Hematopoietic multipotent progenitor cell treated with erythropoietin and hydrocortisone succinate and interleukin-3 and kit ligand, for 6 days (in vitro differentiated cells): Measurements from ENCODE around the gene GGTLC2.
A peak's percentile ranks its signal among the peaks of the same experiment; 100 is the strongest.
"Not testable (repeated sequence)": the region's sequence is repeated elsewhere in the genome, so short reads cannot be mapped to it uniquely, and the experiment has no call there.

Experiments used
- DNase-seq: peaks from one replicate; pipeline ENCODE4 v3.0.0-alpha.2; 2015

GGTLC2 gene

DNA sequence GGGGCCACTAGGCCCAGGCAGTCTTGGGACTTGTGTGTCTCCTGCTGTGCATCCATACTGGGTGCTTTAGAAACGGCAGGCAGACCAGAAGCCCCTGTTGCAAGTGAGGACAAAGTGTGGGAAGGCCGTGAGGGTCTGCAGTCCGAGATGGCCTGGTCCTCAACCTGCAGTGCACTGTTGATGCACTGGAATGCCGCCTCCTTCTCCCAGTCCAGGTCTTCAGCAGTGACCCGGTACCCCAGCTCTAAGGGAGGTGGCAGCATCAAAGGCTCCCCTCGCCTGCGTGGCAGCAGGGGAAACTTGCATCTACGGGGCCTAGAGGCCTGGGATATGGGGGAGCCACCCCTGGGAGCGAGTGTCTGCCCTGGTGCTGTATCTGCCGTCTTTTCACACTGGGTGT lies 2.2 kb upstream of the GGTLC2 start:
- not testable (repeated sequence) for DNase-seq

DNA sequence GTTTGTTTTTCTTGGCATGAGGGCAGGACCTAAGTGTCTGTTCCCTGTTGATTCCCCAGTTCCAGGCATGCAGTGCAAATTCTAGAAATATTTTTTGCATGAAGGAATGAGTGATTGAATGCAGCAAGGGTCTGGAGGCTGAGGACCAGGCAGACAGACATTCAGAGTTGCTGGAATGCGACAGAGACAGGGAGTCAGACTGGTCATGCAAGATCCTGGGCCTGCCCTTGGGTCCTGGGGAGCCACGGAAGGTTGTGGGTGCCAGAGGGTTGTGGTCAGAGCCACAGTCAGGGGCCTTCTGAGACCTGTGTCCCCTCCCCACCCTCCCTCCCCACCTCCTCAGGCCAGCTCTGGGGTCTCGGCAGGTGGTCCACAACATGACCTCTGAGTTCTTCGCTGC lies 1.6 kb downstream of the GGTLC2 start:
- DNase-seq = not testable (repeated sequence)

DNA sequence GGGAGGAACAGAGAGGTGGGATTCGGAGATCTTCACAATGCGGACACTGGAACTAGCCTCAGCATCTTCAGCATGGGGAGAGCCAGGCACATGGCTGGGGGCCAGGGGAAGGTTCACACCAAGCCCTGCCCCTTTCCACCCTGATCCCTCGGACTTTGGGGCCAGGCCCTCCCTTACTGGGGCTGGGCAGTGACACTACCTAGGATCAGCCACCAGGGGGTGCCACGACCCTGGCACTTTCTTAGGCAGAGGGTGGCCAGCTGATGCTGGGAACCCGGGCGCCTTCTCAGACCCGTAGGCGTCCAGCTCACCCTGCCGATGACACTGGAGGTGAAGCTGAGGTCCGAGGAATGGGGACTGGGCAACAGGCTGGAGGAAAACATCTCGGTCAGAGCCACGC lies 3.5 kb downstream of the GGTLC2 start:
- not testable (repeated sequence) for DNase-seq

DNA sequence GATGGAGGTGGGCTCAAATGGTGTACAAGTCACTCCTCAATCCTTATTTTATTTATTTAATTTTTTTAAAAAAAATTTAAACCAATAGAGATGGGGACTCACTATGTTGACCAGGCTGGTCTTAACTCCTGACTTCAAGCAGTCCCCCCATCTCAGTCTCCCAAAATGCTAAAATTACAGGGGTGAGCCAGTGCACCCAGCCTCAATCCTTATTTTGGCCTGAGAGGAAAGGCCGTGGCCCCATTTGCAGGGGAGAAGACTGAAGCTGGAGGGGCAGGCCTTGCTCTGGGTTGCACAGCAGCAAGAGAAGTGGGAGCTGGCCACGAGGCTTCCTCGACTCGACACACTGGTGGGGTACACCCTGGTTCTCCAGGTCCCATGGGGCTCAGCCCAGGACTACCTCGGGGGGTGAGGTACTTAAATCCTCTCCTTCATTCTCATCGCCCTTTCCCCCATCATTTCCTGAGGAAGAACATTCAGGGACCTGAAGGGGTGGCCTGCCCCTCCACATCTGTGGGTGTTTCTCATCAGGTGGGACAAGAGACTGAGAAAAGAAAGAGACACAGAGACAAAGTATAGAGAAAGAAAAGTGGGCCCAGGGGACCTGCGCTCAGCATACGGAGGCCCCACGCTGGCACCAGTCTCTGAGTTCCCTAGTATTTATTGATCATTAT lies 4.6 kb downstream of the GGTLC2 start:
- not testable (repeated sequence) for DNase-seq

DNA sequence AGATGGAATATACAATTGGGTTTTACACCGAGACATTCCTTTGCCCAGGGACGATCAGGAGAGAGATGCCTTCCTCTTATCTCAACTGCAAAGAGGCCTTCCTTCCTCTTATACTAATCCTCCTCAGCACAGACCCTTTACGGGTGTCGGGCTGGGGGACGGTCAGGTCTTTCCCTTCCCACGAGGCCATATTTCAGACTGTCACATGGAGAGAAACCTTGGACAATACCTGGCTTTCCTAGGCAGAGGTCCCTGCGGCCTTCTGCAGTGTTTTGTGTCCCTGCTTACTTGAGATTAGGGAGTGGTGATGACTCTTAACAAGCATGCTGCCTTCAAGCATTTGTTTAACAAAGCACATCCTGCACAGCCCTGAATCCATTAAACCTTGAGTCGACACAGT lies 5.3 kb downstream of the GGTLC2 start:
- DNase-seq = not testable (repeated sequence)

DNA sequence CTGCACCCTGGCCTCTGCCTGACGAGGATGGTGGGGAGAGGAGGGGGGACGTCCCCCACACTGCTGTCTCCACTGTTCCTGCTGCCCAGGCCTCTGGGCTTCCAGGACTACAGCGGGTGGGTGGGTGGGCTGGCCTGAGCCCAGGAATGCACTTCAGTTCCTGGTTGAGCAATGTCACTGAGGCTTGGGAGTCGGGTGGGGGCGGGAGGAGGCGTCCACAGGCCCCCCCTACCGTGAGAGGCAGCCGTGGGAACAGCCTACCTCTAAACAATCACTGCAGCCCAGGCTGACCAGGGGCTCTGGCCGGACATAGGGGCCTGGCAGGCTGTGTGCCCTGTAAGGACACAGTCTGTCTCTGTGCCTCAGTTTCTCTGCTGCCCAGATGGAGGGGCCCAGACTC lies 6.0 kb downstream of the GGTLC2 start:
- not testable (repeated sequence) for DNase-seq

DNA sequence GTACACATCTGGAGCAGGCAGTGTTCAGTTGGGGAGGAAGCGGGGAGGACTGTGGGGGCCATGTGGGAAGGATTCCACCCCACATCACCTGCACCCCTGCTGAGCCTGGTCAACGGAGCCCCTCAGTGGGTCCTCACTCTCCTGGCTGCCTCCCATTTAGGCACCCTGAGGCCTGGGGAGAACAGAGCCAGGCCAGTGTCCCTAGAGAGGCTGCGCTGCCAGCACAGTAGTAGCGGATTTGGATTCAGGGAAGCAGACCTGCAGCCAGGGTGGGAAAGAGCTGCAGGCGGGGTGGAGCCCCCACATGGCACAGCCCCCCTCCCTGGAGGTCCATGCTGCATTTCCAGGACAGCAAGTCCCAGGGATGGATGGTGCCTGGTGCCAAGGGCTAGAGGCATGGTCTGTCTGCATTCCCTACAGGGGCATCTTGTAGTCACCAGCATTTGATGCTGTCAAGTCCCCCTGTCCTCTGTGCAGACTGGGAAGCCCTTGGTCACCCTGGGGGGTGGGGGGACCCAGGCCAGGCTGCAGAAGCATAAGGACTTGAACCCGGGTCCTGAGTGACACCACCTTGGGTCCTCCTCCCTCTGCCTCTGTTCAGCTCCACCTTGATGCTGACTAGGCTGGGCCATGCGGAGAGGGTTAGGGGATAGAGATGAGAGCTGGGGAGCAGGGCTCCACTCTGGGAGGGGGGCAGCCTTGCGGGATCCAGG lies 6.5 kb downstream of the GGTLC2 start:
- not testable (repeated sequence) for DNase-seq

DNA sequence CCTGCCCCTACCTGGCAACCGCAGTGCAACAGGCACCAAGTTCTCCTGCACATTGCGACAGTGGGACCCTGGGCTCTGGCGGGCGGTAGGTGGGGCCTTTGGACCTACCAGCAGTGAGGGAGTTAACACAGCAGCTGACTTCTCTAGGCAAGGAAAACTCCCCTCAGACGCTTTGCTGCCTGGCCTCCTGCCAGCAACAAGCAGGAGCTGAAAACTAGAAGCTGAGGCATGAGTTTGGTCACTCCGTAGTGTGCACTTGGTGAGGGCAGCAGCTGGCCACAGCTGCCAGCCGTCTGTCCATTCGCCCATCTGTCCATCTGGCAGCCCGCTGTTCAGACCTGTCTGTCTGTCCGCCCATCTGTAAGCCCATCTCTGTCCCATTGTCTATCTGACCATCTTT lies 7.2 kb downstream of the GGTLC2 start:
- DNase-seq = peak; percentile 22

DNA sequence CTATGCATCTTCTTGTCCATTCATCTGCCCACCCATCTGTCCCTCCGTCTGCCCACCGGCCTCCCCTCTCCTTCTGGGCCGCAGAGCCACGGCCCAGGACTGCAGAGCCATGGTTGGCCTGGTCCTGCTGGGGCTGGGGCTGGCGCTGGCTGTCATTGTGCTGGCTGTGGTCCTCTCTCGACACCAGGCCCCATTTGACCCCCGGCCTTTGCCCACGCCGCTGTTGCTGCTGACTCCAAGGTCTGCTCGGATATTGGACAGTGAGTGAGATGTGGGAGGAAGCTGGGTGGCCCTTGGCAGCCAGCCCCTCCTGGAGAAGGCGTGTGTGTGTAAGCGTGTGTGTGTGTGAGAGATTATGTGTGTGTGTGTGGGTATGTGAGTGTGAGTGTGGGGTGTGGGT lies 7.7 kb downstream of the GGTLC2 start:
- not testable (repeated sequence) for DNase-seq

DNA sequence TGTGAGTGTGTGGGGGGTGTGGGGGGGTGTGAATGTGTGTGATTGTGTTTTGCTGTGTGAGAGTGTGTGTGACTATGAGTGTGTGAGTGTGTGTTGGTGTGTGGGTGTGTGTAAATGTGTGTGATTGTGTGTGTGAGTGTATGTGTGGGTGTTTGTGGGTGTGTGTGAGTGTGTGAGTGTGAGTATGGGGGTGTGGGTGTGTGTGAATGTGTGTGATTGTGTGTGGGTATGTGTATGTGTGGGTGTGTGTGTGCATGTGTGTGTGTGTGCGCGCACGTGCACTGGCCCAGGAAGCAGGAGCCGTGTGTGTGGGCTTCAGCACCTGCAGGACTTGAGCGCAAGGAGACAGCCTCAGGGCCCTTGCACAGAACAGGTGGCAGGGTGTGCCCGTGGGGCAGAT lies 8.2 kb downstream of the GGTLC2 start:
- DNase-seq = not testable (repeated sequence)

DNA sequence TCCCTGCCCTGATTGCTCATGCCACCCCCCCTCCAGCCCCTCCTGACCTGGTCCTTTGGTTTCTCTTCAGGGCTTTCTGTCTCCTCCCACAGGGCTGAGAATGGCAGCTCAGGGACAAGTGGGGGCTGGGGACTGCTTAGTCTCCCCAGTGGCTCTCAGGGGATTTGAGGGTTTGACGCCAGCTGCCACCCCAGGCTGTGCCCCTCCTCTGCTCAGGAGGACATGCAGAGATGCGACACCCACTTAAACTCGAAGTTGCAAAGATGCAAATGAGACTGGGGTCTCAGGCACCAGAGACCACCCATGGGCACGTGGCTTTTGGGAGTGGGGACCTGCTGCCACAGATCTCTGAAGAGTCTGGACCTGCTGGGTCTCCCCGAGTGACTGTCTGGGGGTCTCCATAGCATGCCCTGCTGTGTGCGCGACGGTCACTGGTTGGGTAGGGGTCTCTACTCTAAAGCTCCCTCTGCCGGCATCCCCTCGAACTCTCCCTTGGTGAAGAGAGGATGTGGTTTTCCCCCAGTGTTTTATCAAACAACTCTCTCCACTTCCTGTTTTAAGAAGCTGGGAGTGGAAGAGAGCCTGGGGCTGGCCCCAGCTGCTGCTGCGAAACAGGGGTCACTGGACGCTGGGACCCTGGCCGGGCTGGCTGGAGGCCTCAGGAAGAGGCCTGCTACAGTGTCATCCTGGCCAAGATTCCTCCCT lies 9.4 kb downstream of the GGTLC2 start:
- peak; percentile 37 for DNase-seq

DNA sequence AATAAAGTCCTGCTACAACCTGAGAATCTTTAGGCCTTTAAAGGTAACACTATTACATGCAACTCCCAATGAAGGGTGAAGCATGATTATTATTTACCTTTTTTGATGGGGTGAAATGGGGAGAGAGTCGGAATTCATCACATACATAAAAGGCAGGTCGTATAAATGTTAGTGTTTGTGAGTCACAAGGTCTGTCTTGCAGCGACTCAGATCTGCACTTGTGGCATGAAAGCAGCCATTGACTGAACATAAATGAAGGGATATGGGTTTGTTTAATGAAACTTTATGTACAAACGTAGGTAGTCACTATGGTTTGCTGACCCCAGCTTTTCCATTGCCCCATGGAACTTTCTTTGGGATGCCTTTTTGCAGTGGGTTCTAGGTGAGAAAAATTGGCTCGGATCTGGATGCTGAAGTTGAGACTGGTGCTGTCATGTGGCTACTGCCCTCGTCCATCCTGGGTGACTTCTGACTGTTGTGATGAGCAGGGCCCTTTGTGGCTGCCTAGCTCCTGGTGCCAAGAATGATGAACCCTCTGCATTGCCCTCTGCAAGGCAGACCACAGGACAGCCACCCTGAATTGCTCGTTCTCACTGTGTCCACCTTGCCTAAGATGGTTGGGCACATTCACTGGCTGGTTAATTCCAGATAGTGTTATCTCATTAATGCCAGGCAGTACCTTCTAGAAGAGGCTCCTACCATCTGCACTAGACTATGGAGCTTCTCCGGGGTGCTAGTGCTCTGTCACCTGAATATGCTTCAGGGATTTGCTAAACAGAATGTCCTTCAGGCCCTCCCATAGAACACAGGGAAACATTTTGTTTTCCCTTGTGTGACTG lies 11.3 kb downstream of the GGTLC2 start:
- peak; percentile 43 for DNase-seq

DNA sequence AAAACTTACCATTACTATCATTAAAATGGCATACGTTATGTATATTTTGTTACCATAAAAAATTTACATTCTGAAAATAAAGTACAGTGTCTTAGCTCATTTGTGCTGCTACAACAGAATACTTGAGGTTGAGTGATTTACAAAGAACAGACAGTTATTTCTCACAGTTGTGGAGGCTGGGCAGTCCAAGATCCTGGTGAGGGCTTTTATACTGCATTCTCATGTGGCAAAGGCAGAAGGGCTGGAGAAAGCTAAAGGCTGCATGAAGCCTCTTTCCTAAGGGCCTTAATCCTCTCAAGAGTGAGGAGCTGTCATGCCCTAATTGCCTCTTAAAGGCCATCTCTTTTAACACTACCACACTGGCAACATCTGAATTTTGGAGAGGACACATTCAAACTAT lies 13.3 kb downstream of the GGTLC2 start:
- no peak for DNase-seq

DNA sequence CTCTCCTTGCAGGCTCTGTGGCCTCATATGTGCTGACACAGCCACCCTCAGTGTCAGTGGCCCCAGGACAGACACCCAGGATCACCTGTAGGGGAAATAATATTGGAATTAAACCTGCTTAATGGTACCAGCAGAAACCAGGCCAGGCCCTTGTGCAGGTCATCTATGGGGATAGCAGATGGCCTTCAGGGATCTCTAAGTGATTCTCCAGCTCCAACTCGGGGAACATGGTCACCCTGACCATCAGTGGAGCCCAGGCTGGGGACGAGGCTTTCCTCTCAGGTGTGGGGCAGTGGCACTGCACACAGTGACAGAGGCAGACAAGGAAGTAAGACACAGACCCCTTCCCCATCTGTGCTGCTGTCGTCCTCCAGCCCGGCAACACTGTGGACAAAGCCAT lies 16.9 kb downstream of the GGTLC2 start:
- no peak for DNase-seq

DNA sequence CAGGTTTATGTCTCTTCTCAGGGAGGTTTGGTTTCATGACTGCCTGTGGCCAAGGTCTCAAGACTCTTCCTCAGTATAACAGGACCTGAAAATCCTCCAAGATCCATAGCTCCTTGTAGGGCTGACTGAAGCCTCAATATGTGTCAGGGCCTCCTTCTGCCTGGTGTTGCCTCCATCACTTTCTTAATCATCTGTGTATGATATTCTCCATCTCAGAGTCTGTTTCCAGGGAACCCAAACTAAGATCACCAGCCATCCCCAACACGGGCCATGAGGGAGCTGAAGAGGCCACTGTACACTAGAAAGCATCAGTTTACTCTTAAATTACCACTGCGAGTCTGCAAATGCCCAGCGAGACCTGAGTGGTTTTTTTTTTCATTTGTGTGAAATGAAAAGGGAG lies 17.7 kb downstream of the GGTLC2 start:
- no peak for DNase-seq

DNA sequence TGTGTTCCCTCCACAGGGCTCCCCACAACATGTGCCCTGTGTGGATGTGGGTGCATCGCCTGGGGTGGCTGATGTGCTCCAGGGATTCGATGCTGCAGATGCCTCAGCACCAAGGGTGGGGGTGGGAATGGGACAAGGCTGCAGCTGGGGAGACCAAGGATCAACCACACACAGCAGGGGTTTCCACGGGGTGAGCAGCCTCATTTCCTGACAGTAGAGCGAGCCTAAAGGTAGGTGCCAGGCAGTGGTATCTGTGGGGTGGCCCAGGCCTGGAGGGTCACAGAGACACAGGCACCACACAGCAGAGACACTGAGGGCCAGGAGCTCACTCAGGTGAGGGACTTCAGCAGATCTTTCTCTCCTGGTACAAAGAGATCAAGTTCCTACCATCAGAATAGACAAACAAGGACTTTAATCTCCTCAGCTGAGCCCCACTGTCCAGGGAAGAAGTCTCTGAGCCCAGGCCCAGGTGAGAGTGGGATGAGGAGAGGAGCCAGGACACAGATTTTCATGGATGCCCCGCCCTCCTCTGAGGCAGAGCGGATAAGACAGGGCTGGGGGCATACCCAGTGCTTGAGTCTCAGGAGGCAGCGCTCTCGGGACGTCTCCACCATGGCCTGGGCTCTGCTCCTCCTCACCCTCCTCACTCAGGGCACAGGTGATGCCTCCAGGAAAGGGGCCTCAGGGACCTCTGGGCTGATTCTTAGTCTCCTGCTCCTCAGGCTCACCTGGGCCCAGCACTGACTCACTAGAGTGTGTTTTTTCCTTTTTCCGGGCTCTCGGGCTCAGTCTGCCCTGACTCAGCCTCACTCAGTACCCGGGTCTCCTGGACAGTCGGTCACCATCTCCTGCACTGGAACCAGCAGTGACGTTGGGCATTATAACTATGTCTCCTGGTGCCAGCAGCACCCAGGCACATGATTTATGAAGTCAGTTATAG lies 19.7 kb downstream of the GGTLC2 start:
- DNase-seq = no peak

DNA sequence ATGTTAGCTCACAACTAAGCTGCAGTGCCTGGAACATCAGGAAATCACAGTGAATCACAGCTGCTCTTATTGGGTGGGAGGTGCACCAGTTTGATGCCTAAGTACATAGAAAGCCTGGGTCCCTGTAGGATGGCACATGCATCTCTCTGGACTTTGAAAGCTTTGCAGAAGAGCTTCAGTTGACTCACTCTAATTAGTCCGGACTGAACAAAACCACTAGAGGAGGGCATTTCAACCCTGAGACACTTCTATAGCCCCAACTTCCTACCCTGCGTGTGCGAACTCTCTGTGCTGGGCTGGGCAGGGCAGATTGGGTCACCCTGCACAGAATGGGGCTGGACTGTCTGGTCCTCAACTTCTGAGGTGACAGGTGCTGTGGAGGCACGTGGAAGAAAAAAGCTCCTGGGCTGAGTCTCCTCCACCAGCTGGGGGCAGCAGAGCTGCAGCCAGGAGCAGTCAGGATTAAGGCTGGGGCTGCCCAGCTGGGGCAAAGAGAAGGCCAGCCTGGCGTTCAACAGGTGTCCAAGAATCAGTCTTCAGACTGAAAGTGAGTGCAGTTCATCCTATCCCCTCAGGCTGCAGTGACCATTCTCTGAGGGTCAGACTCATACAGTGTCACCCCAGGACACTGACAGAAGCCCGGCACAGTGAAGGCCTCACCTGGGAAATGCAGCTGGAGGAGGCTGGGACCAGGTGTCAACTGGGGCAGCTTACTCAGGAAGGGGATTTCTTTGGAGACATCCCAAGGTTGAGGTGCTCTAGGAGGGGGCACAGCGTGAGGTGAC lies 22.1 kb downstream of the GGTLC2 start:
- DNase-seq = peak; percentile 54

DNA sequence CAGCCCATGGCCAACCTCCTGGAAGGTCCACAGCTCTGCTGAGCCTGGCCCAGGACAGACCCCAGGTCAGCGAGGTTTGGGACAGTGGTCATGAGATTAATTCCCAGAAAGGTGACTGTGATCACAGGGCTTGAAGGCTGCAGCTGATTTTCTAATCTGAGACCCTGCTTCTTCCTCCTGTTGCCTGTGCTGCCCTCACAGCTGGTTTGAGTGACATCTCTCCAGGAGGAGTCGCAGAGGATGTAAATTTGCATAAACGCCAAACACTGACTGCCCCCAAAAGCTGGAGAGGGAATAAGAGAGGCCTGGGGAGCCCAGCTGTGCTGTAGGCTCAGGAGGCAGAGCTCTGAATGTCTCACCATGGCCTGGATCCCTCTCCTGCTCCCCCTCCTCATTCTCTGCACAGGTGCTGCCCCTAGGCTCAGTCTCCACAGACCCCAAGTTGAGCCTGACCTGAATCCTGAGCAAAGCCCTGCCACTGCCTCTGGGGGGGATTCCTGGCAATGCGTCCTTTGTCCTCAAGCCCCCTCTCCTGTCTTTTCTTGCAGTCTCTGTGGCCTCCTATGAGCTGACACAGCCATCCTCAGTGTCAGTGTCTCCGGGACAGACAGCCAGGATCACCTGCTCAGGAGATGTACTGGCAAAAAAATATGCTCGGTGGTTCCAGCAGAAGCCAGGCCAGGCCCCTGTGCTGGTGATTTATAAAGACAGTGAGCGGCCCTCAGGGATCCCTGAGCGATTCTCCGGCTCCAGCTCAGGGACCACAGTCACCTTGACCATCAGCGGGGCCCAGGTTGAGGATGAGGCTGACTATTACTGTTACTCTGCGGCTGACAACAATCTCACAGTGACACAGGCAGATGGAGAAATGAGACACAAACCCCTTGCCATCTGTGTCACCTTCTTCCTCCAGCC lies 23.8 kb downstream of the GGTLC2 start:
- DNase-seq = no peak

DNA sequence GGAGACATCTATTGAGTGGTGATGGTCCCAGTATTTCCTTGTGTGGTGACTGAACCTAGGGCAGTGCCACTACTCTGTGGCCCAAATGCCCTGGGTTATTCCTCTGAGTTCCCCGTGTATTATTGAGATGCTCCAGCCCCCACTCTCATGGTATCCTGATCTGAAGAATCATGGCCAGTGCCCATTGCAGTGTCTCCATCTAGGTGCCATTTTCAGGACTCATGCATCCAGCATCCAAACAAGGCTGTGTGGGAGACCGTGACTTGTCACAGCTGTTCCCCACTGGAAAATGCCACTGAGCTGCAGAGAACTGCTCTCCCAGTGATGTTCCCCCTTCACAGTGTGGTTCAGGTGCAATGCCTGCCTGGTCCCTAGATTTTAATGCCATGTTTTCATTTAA lies 24.7 kb downstream of the GGTLC2 start:
- no peak for DNase-seq
